ENCODE data around the gene LIG4. TPM values are rescaled to one million over a fixed set of nuclear protein-coding genes. Genes with fewer than 3 reads are reported as not detected.

Gene LIG4
- polyA plus RNA-seq (2013, experiment 1 of 4), result 12.9 TPM
- 12.6 TPM for polyA plus RNA-seq (2013, experiment 2 of 4)
- 9.4 TPM for polyA plus RNA-seq (2013, experiment 3 of 4)
- 10.7 TPM for polyA plus RNA-seq (2013, experiment 4 of 4)

GRCh38 chr13:108215436-108215835, at the start of gene LIG4:
LIG4 (minus strand) TSS chr13:108215536; CDS start chr13:108211268, 4,268 bp downstream.
- Histone ChIP-seq H3K27me3 (ENCODE audit: control insufficient read depth, insufficient read depth, low read length, poor library complexity, severe bottlenecking) (no peaks in the 10 kb centered on the region), H3K27ac (ENCODE audit: insufficient read depth, low read depth, low read length, poor library complexity, severe bottlenecking) (peak within 1 kb of the TSS; percentile 44), H3K4me3 (ENCODE audit: insufficient read depth, low read depth, low read length) (peak within 1 kb of the TSS; percentile 34), H3K9me3 (ENCODE audit: control insufficient read depth, low read length) (no peaks in the 10 kb centered on the region), H3K4me1 (ENCODE audit: control insufficient read depth, insufficient read depth, low read length) (peaks cover 6% of the 10 kb centered on the region), H3K36me3 (ENCODE audit: control insufficient read depth, insufficient read depth, low read length) (peaks cover 2% of the 10 kb centered on the region)
- WGBS, 2 experiments, result 0 to 1% methylated on average over 25 of the region's 26 CpGs

GRCh38 chr13:108263621-108264355, 48.5 kb upstream of the LIG4 start:
- H3K9me3 ChIP-seq (ENCODE audit: control insufficient read depth, low read length), result no peaks in the 10 kb centered on the region
- H3K4me1 ChIP-seq (ENCODE audit: control insufficient read depth, insufficient read depth, low read length), result no peaks in the 10 kb centered on the region
- no peak overlapping the region for H3K4me3 ChIP-seq (ENCODE audit: insufficient read depth, low read depth, low read length)
- 87 to 88% methylated on average over 9 of the region's 9 CpGs for WGBS, 2 experiments
- H3K27ac ChIP-seq (ENCODE audit: insufficient read depth, low read depth, low read length, poor library complexity, severe bottlenecking), result no peak overlapping the region
- H3K27me3 ChIP-seq (ENCODE audit: control insufficient read depth, insufficient read depth, low read length, poor library complexity, severe bottlenecking), result no peaks in the 10 kb centered on the region
- H3K36me3 ChIP-seq (ENCODE audit: control insufficient read depth, insufficient read depth, low read length), result no peaks in the 10 kb centered on the region

- Histone ChIP-seq H3K27me3 (ENCODE audit: control insufficient read depth, insufficient read depth, low read length, poor library complexity, severe bottlenecking) (no peaks in the 10 kb centered on the region), H3K4me3 (ENCODE audit: insufficient read depth, low read depth, low read length) (no peak overlapping the region), H3K36me3 (ENCODE audit: control insufficient read depth, insufficient read depth, low read length) (no peaks in the 10 kb centered on the region), H3K27ac (ENCODE audit: insufficient read depth, low read depth, low read length, poor library complexity, severe bottlenecking) (no peak overlapping the region), H3K4me1 (ENCODE audit: control insufficient read depth, insufficient read depth, low read length) (no peaks in the 10 kb centered on the region), H3K9me3 (ENCODE audit: control insufficient read depth, low read length) (no peaks in the 10 kb centered on the region)
- WGBS, 2 experiments, result 89 to 100% methylated on average over 1 of the region's 2 CpGs
Observed at GRCh38 chr13:108257248-108257647, 41.9 kb upstream of the LIG4 start.

GRCh38 chr13:108249150-108249549, 33.8 kb upstream of the LIG4 start:
- Histone ChIP-seq H3K9me3 (ENCODE audit: control insufficient read depth, low read length) (no peaks in the 10 kb centered on the region), H3K4me1 (ENCODE audit: control insufficient read depth, insufficient read depth, low read length) (no peaks in the 10 kb centered on the region), H3K27me3 (ENCODE audit: control insufficient read depth, insufficient read depth, low read length, poor library complexity, severe bottlenecking) (no peaks in the 10 kb centered on the region), H3K27ac (ENCODE audit: insufficient read depth, low read depth, low read length, poor library complexity, severe bottlenecking) (no peak overlapping the region), H3K36me3 (ENCODE audit: control insufficient read depth, insufficient read depth, low read length) (no peaks in the 10 kb centered on the region), H3K4me3 (ENCODE audit: insufficient read depth, low read depth, low read length) (no peak overlapping the region)
- 94 to 99% methylated on average over 3 of the region's 4 CpGs for WGBS, 2 experiments

GRCh38 chr13:108230377-108230776, 15.0 kb upstream of the LIG4 start:
- no peaks in the 10 kb centered on the region for H3K4me1 ChIP-seq (ENCODE audit: control insufficient read depth, insufficient read depth, low read length)
- no peak overlapping the region for H3K4me3 ChIP-seq (ENCODE audit: insufficient read depth, low read depth, low read length)
- H3K9me3 ChIP-seq (ENCODE audit: control insufficient read depth, low read length), result no peaks in the 10 kb centered on the region
- H3K27ac ChIP-seq (ENCODE audit: insufficient read depth, low read depth, low read length, poor library complexity, severe bottlenecking), result no peak overlapping the region
- no peaks in the 10 kb centered on the region for H3K36me3 ChIP-seq (ENCODE audit: control insufficient read depth, insufficient read depth, low read length)
- H3K27me3 ChIP-seq (ENCODE audit: control insufficient read depth, insufficient read depth, low read length, poor library complexity, severe bottlenecking), result no peaks in the 10 kb centered on the region

- Histone ChIP-seq H3K36me3 (ENCODE audit: control insufficient read depth, insufficient read depth, low read length) (no peaks in the 10 kb centered on the region), H3K27ac (ENCODE audit: insufficient read depth, low read depth, low read length, poor library complexity, severe bottlenecking) (no peak overlapping the region), H3K27me3 (ENCODE audit: control insufficient read depth, insufficient read depth, low read length, poor library complexity, severe bottlenecking) (no peaks in the 10 kb centered on the region), H3K4me1 (ENCODE audit: control insufficient read depth, insufficient read depth, low read length) (no peaks in the 10 kb centered on the region), H3K9me3 (ENCODE audit: control insufficient read depth, low read length) (no peaks in the 10 kb centered on the region), H3K4me3 (ENCODE audit: insufficient read depth, low read depth, low read length) (no peak overlapping the region)
- WGBS, 2 experiments, result no CpG with 5 or more reads among the region's 1 CpG
Observed at GRCh38 chr13:108227651-108228272, 12.4 kb upstream of the LIG4 start.

GRCh38 chr13:108226184-108226583, 10.8 kb upstream of the LIG4 start:
- H3K4me1 ChIP-seq (ENCODE audit: control insufficient read depth, insufficient read depth, low read length), result no peaks in the 10 kb centered on the region
- WGBS, 2 experiments, result 89 to 90% methylated on average over 1 of the region's 1 CpG
- no peaks in the 10 kb centered on the region for H3K9me3 ChIP-seq (ENCODE audit: control insufficient read depth, low read length)
- H3K27me3 ChIP-seq (ENCODE audit: control insufficient read depth, insufficient read depth, low read length, poor library complexity, severe bottlenecking), result no peaks in the 10 kb centered on the region
- no peak overlapping the region for H3K4me3 ChIP-seq (ENCODE audit: insufficient read depth, low read depth, low read length)
- no peaks in the 10 kb centered on the region for H3K36me3 ChIP-seq (ENCODE audit: control insufficient read depth, insufficient read depth, low read length)
- no peak overlapping the region for H3K27ac ChIP-seq (ENCODE audit: insufficient read depth, low read depth, low read length, poor library complexity, severe bottlenecking)

GRCh38 chr13:108225440-108225839, 10.1 kb upstream of the LIG4 start:
- Histone ChIP-seq H3K36me3 (ENCODE audit: control insufficient read depth, insufficient read depth, low read length) (no peaks in the 10 kb centered on the region), H3K4me1 (ENCODE audit: control insufficient read depth, insufficient read depth, low read length) (no peaks in the 10 kb centered on the region), H3K27me3 (ENCODE audit: control insufficient read depth, insufficient read depth, low read length, poor library complexity, severe bottlenecking) (no peaks in the 10 kb centered on the region), H3K9me3 (ENCODE audit: control insufficient read depth, low read length) (no peaks in the 10 kb centered on the region), H3K4me3 (ENCODE audit: insufficient read depth, low read depth, low read length) (no peak overlapping the region), H3K27ac (ENCODE audit: insufficient read depth, low read depth, low read length, poor library complexity, severe bottlenecking) (no peak overlapping the region)
- WGBS, 2 experiments, result 92 to 93% methylated on average over 1 of the region's 1 CpG

- H3K36me3 ChIP-seq (ENCODE audit: control insufficient read depth, insufficient read depth, low read length), result no peaks in the 10 kb centered on the region
- H3K9me3 ChIP-seq (ENCODE audit: control insufficient read depth, low read length), result no peaks in the 10 kb centered on the region
- H3K4me1 ChIP-seq (ENCODE audit: control insufficient read depth, insufficient read depth, low read length), result no peaks in the 10 kb centered on the region
- H3K27me3 ChIP-seq (ENCODE audit: control insufficient read depth, insufficient read depth, low read length, poor library complexity, severe bottlenecking), result no peaks in the 10 kb centered on the region
- no peak overlapping the region for H3K27ac ChIP-seq (ENCODE audit: insufficient read depth, low read depth, low read length, poor library complexity, severe bottlenecking)
- H3K4me3 ChIP-seq (ENCODE audit: insufficient read depth, low read depth, low read length), result no peak overlapping the region
- 94 to 96% methylated on average over 5 to 7 of the region's 7 CpGs for WGBS, 2 experiments
Observed at GRCh38 chr13:108223687-108224503, 8.6 kb upstream of the LIG4 start.

GRCh38 chr13:108220041-108220440, 4.7 kb upstream of the LIG4 start:
- Histone ChIP-seq H3K9me3 (ENCODE audit: control insufficient read depth, low read length) (no peaks in the 10 kb centered on the region), H3K27ac (ENCODE audit: insufficient read depth, low read depth, low read length, poor library complexity, severe bottlenecking) (no peak overlapping the region), H3K36me3 (ENCODE audit: control insufficient read depth, insufficient read depth, low read length) (no peaks in the 10 kb centered on the region), H3K4me3 (ENCODE audit: insufficient read depth, low read depth, low read length) (no peak overlapping the region), H3K4me1 (ENCODE audit: control insufficient read depth, insufficient read depth, low read length) (no peaks in the 10 kb centered on the region), H3K27me3 (ENCODE audit: control insufficient read depth, insufficient read depth, low read length, poor library complexity, severe bottlenecking) (no peaks in the 10 kb centered on the region)
- 100% methylated on average over 1 of the region's 1 CpG; no CpG with 5 or more reads in 1 of the 2 experiments for WGBS, 2 experiments

All from ectodermal cell (in vitro differentiated cells).